Measurements from ENCODE around the gene RFX3. TPM values are rescaled to one million over a fixed set of nuclear protein-coding genes. Genes with fewer than 3 reads are reported as not detected.

Gene RFX3
- total and polyA plus RNA-seq, 2 of the 13 experiments (the other 11 are each of a cell fraction or from before 2014, with no cell fraction given): 2.7 to 5.3 TPM

GRCh38 chr9:3177146-3177761 lies 348.5 kb downstream of the RFX3 start (continued):
- TF ChIP-seq MLLT10 (CRISPR knock-in tag; IDR thresholded peaks at IDR 0.05) (no peak), ZFP62 (CRISPR knock-in tag; IDR thresholded peaks at IDR 0.05) (no peak), TEAD2 (CRISPR knock-in tag; IDR thresholded peaks at IDR 0.05) (no peak), ZNF768 (CRISPR knock-in tag; IDR thresholded peaks at IDR 0.05) (no peak), SMARCC2 (IDR thresholded peaks at IDR 0.05) (no peak), RFX3 (CRISPR knock-in tag; IDR thresholded peaks at IDR 0.05) (no peak), ZBTB46 (CRISPR knock-in tag; IDR thresholded peaks at IDR 0.05; ENCODE audit: borderline replicate concordance) (no peak), DNMT1 (CRISPR knock-in tag; IDR thresholded peaks at IDR 0.05) (no peak), THAP9 (CRISPR knock-in tag; IDR thresholded peaks at IDR 0.05; ENCODE audit: borderline replicate concordance) (no peak), MXD1 (CRISPR knock-in tag; IDR thresholded peaks at IDR 0.05) (no peak), ZNF530 (CRISPR knock-in tag; IDR thresholded peaks at IDR 0.05; ENCODE audit: low read depth) (no peak), KLF11 (CRISPR knock-in tag; IDR thresholded peaks at IDR 0.05) (no peak), ZNF17 (CRISPR knock-in tag; IDR thresholded peaks at IDR 0.05) (no peak), ZNF205 (CRISPR knock-in tag; IDR thresholded peaks at IDR 0.05) (peak; percentile 26; the same call in 1 of the 2 replicates), POGZ (CRISPR knock-in tag; IDR thresholded peaks at IDR 0.05) (peak; percentile 90), ZNF562 (CRISPR knock-in tag; IDR thresholded peaks at IDR 0.05; ENCODE audit: borderline replicate concordance) (no peak), IRF9 (CRISPR knock-in tag; IDR thresholded peaks at IDR 0.05; ENCODE audit: borderline replicate concordance) (no peak), FLYWCH1 (CRISPR knock-in tag; IDR thresholded peaks at IDR 0.05) (no peak), CREM (IDR thresholded peaks at IDR 0.05) (peak; percentile 60; the same call in 1 of the 2 replicates), CREM (CRISPR knock-in tag; IDR thresholded peaks at IDR 0.05) (no peak), ZNF383 (CRISPR knock-in tag; IDR thresholded peaks at IDR 0.05; ENCODE audit: borderline replicate concordance) (no peak), ZNF879 (CRISPR knock-in tag; IDR thresholded peaks at IDR 0.05) (no peak), ZNF33B (CRISPR knock-in tag; IDR thresholded peaks at IDR 0.05) (no peak), TRIM24 (CRISPR knock-in tag; IDR thresholded peaks at IDR 0.05) (no peak), SRY (CRISPR knock-in tag; IDR thresholded peaks at IDR 0.05) (no peak), RBM22 (optimal IDR thresholded peaks at IDR 0.05; ENCODE audit: low read length) (no peak), BHLHE40 (IDR thresholded peaks at IDR 0.05; ENCODE audit: low read length) (no peak), ZNF430 (CRISPR knock-in tag; IDR thresholded peaks at IDR 0.05) (no peak), ZNF780A (CRISPR knock-in tag; IDR thresholded peaks at IDR 0.05) (no peak)

Data from HepG2 (cell line).